ENCODE data around the gene SPIRE2. TPM values are rescaled to one million over a fixed set of nuclear protein-coding genes. Genes with fewer than 3 reads are reported as not detected.
A peak's percentile ranks its signal among the peaks of the same experiment; 100 is the strongest.

Gene SPIRE2
- total and polyA plus RNA-seq, 9 of the 15 experiments (the other 6 are each of a cell fraction or from before 2014, with no cell fraction given): 0.70 to 7.5 (median 4.6) TPM

- TF ChIP-seq ZNF764 (CRISPR knock-in tag; IDR thresholded peaks at IDR 0.05; ENCODE audit: low read depth) (no peak), PTTG1 (tag; IDR thresholded peaks at IDR 0.05; ENCODE audit: low read depth) (no peak), CBFA2T2 (conservative IDR thresholded peaks at IDR 0.05) (no peak), RCOR1 (IDR thresholded peaks at IDR 0.05; ENCODE audit: borderline replicate concordance in 1 of 2, low read depth in 2 of 2, low read length in 2 of 2) (no peak), KAT7 (CRISPR knock-in tag; IDR thresholded peaks at IDR 0.05; ENCODE audit: borderline replicate concordance) (no peak), RBM39 (optimal IDR thresholded peaks at IDR 0.05; ENCODE audit: low read depth, low read length) (no peak), TEAD4 (IDR thresholded peaks at IDR 0.05; ENCODE audit: low read length) (no peak), TEAD4 (CRISPR knock-in tag; IDR thresholded peaks at IDR 0.05; ENCODE audit: borderline replicate concordance) (no peak), NELFE (IDR thresholded peaks at IDR 0.05; ENCODE audit: insufficient read depth, insufficient read length) (no peak), ESRRA (IDR thresholded peaks at IDR 0.05; ENCODE audit: borderline replicate concordance, low read depth) (0 out of 2 replicates have a peak, but pooled peaks have one; percentile 50), CHD1 (IDR thresholded peaks at IDR 0.05; ENCODE audit: low read length) (no peak), CXXC5 (CRISPR knock-in tag; IDR thresholded peaks at IDR 0.05) (peak; percentile 37; the same call in 1 of the 2 replicates), SREBF2 (CRISPR knock-in tag; IDR thresholded peaks at IDR 0.05) (no peak), PCBP2 (IDR thresholded peaks at IDR 0.05; ENCODE audit: low read depth, low read length, poor library complexity, severe bottlenecking) (no peak), MBD1 (CRISPR knock-in tag; IDR thresholded peaks at IDR 0.05) (no peak), CEBPG (CRISPR knock-in tag; IDR thresholded peaks at IDR 0.05) (no peak), CEBPG (tag; conservative IDR thresholded peaks at IDR 0.05 in 1 of 2, IDR thresholded peaks at IDR 0.05 in 1 of 2) (no peak), FOXK2 (conservative IDR thresholded peaks at IDR 0.05 in 1 of 2, IDR thresholded peaks at IDR 0.05 in 1 of 2; ENCODE audit: low read depth in 2 of 2) (no peak), RBBP5 (IDR thresholded peaks at IDR 0.05; ENCODE audit: borderline replicate concordance, insufficient read depth, low read length, poor library complexity, severe bottlenecking) (no peak), ZBTB43 (CRISPR knock-in tag; IDR thresholded peaks at IDR 0.05) (no peak), CREB1 (IDR thresholded peaks at IDR 0.05) (no peak), CREB1 (CRISPR knock-in tag; IDR thresholded peaks at IDR 0.05) (peak; percentile 46; the same call in 1 of the 2 replicates), HDGF (IDR thresholded peaks at IDR 0.05) (no peak), PATZ1 (CRISPR knock-in tag; IDR thresholded peaks at IDR 0.05; ENCODE audit: borderline replicate concordance) (no peak)
These were observed 32.6 kb downstream of the SPIRE2 start (continued) for GRCh38 chr16:89860747-89861304.

Data from K562 (cell line).